Activated CD8-positive, alpha-beta T cell treated with anti-CD3 and anti-CD28 coated beads for 36 hours (primary cell): Measurements from ENCODE around the gene SERPINA1. TPM values are rescaled to one million over a fixed set of nuclear protein-coding genes. Genes with fewer than 3 reads are reported as not detected.

ENCODE experiments used
- ATAC-seq: fragments of 200-7000 bp; cut with Tn5 transposase; one replicate; pipeline ENCODE4 v1.10.0; 2021; ENCODE audit warnings: mild to moderate bottlenecking, moderate library complexity
- CTCF ChIA-PET: fragments of 350-600 bp; sonication (Branson Sonifier 250); formaldehyde crosslinking; loops from one replicate; lab custom pipeline; 2021; ENCODE audit warnings: antibody characterized with exemption; lab: Charles Lee
- POLR2A ChIA-PET: fragments of 350-600 bp; sonication (Branson Sonifier 250); formaldehyde crosslinking; loops from one replicate; lab custom pipeline; 2021; ENCODE audit warnings: antibody characterized with exemption; lab: Charles Lee
- DNase-seq: peaks from one replicate; pipeline ENCODE4 v3.0.0-alpha.2; 2020
- H3K27ac Mint-ChIP-seq: one replicate; pipeline ENCODE4 v1.8.0; 2021; ENCODE audit warnings: mild to moderate bottlenecking, mixed read lengths
- H3K27me3 Mint-ChIP-seq: one replicate; pipeline ENCODE4 v1.8.0; 2021; ENCODE audit warnings: mixed read lengths
- H3K36me3 Mint-ChIP-seq: one replicate; pipeline ENCODE4 v1.8.0; 2021; ENCODE audit warnings: low read depth, mixed read lengths
- H3K4me1 Mint-ChIP-seq: one replicate; pipeline ENCODE4 v1.8.0; 2021; ENCODE audit warnings: low read depth, mixed read lengths
- H3K4me3 Mint-ChIP-seq: one replicate; pipeline ENCODE4 v1.8.0; 2021; ENCODE audit warnings: mild to moderate bottlenecking, moderate library complexity, mixed read lengths
- H3K9me3 Mint-ChIP-seq: one replicate; pipeline ENCODE4 v1.8.0; 2021; ENCODE audit warnings: mixed read lengths
- CTCF ChIP-seq: fragments of 200-600 bp; IDR thresholded peaks from one replicate; pipeline ENCODE4 v1.8.0; 2022; ENCODE audit warnings: antibody characterized with exemption, mild to moderate bottlenecking
- intact Hi-C: fragments of 100-400 bp; cut with micrococcal nuclease; formaldehyde crosslinking; loops from one replicate; pipeline ENCODE4 v1.10.0; 2022
- total RNA-seq, 2 experiments: library from RNA; stranded (reverse); gene quantifications; one replicate each; pipeline ENCODE4 v1.2.3, GENCODE V29; 2021

Gene SERPINA1
- 1 to 10 TPM; 1.0 to 1.9 TPM for total RNA-seq

DNA sequence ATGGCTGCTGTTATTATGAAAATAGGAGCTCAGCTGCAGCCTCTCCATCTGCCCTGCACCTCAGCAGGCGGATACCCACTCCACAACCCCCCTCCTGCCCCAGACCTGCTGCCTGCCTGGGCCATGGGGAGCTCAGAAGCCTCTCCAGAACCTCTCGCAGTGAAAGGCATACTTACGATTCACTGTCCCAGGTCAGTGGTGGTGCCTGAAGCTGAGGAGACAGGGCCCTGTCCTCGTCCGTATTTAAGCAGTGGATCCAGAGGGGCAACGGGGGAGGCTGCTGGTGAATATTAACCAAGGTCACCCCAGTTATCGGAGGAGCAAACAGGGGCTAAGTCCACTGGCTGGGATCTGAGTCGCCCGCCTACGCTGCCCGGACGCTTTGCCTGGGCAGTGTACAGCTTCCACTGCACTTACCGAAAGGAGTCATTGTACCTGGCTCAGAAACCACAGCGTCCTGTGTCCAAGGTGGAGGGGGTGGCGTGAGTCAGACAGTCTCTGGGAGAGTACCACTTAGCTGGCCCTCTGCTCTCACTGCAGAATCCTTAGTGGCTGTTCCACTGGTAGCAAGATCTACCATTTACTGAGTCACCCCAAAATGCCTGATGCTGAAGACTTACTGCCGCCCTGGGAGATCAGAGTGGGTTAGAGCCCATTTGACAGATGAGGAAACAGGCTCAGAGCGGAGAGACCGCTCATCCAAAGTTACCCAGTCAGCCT, at the start of gene SERPINA1:
Gene SERPINA1, minus strand, starts transcription at position 219 of the 720 bp plus-strand sequence. CDS start 5,365 bp downstream, outside the sequence.
- ChIA-PET POLR2A (interaction anchor here (0.6 kb wide), 1 partner anchor 15 kb away, joined by 3 read pairs; no protein-coding TSS in a partner anchor), CTCF (no interaction called here)
- DNase-seq (no peak), ATAC-seq (no peak)
- no peaks in the 10 kb centered on the region for H3K36me3 Mint-ChIP-seq
- no peak for TF ChIP-seq CTCF
- no peaks in the 10 kb centered on the region for H3K9me3 Mint-ChIP-seq
- H3K27ac Mint-ChIP-seq: no peak within 1 kb of the TSS
- H3K4me1 Mint-ChIP-seq: peaks cover 21% of the 10 kb centered on the region
- intact Hi-C loops: no loop called here
- no peak within 1 kb of the TSS for H3K4me3 Mint-ChIP-seq
- H3K27me3 Mint-ChIP-seq: no peaks in the 10 kb centered on the region

DNA sequence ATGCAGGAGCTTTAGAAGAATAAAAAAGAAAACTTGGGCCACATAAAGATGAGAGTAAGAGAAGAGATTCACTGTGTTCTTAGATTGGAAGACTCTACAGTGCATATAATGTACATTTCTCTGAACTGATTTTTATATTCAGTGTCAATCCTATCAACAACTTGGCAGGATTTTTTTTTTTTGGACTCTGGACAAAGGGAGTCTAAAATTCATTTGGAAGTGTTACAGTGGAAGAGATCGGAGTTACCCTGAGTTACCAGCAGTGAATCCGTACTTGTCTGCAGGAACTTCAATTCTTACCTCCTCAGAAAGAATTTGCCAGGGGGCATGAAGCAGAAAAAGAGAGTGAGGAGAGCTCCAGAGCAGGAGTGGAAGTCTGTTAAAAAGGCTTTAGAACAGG, 40.2 kb upstream of the SERPINA1 start:
- intact Hi-C loops: no loop called here
- no peak for ATAC-seq
- TF ChIP-seq CTCF: no peak
- POLR2A ChIA-PET: no interaction called here
- Mint-ChIP-seq H3K4me1 (no peaks in the 10 kb centered on the region), H3K27ac (no peak overlapping the region), H3K4me3 (no peak overlapping the region), H3K9me3 (peaks cover 2% of the 10 kb centered on the region), H3K36me3 (no peaks in the 10 kb centered on the region), H3K27me3 (peaks cover 18% of the 10 kb centered on the region)
- CTCF ChIA-PET: no interaction called here
- DNase-seq: no peak

GRCh38 chr14:94427016-94427613, 38.7 kb upstream of the SERPINA1 start:
- ChIA-PET CTCF (no interaction called here), POLR2A (no interaction called here)
- ATAC-seq: no peak
- no peaks in the 10 kb centered on the region for H3K4me1 Mint-ChIP-seq
- peaks cover 2% of the 10 kb centered on the region for H3K9me3 Mint-ChIP-seq
- H3K4me3 Mint-ChIP-seq: no peak overlapping the region
- intact Hi-C loops: no loop called here
- no peaks in the 10 kb centered on the region for H3K36me3 Mint-ChIP-seq
- no peak overlapping the region for H3K27ac Mint-ChIP-seq
- DNase-seq: no peak
- no peak for TF ChIP-seq CTCF
- peaks cover 25% of the 10 kb centered on the region for H3K27me3 Mint-ChIP-seq

GRCh38 chr14:94426526-94426925, 38.1 kb upstream of the SERPINA1 start:
- Mint-ChIP-seq H3K4me3 (no peak overlapping the region), H3K36me3 (no peaks in the 10 kb centered on the region), H3K27me3 (peaks cover 25% of the 10 kb centered on the region), H3K9me3 (peaks cover 2% of the 10 kb centered on the region), H3K4me1 (no peaks in the 10 kb centered on the region), H3K27ac (no peak overlapping the region)
- ChIA-PET POLR2A (no interaction called here), CTCF (interaction anchor here (1.1 to 2.1 kb wide), 2 partner anchors 18 to 61 kb away, joined by 3 to 4 read pairs; no protein-coding TSS in a partner anchor)
- DNase-seq (no peak), ATAC-seq (no peak)
- intact Hi-C loops: no loop called here
- no peak for TF ChIP-seq CTCF

GRCh38 chr14:94424371-94424770, 36.0 kb upstream of the SERPINA1 start:
- ATAC-seq: no peak
- no peaks in the 10 kb centered on the region for H3K9me3 Mint-ChIP-seq
- H3K27me3 Mint-ChIP-seq: peaks cover 25% of the 10 kb centered on the region
- CTCF ChIA-PET: no interaction called here
- no peak overlapping the region for H3K27ac Mint-ChIP-seq
- H3K4me3 Mint-ChIP-seq: no peak overlapping the region
- intact Hi-C loops: loop anchor here (5.0 kb wide), 1 partner anchor 63 kb away; no protein-coding TSS in a partner anchor
- no peaks in the 10 kb centered on the region for H3K4me1 Mint-ChIP-seq
- H3K36me3 Mint-ChIP-seq: no peaks in the 10 kb centered on the region
- POLR2A ChIA-PET: no interaction called here
- no peak for DNase-seq
- no peak for TF ChIP-seq CTCF
